Fibroblast of mammary gland (primary cell): ENCODE results near the gene RAN.
A peak's percentile ranks its signal among the peaks of the same experiment; 100 is the strongest.
"Not testable (repeated sequence)": the region's sequence is repeated elsewhere in the genome, so short reads cannot be mapped to it uniquely, and the experiment has no call there.

Source experiments
- DNase-seq: peaks from one replicate; pipeline ENCODE4 v3.0.0-alpha.2; 2010; ENCODE audit warnings: low read depth
- H3K4me3 ChIP-seq: 2 replicates; pipeline ENCODE4 v1.5.1; 2011; ENCODE audit warnings: low read depth, mild to moderate bottlenecking, low read length, moderate library complexity; ENCODE audit not compliant: control insufficient read depth
- CTCF ChIP-seq: conservative IDR thresholded peaks from 2 replicates; pipeline ENCODE4 v1.5.1; 2011; ENCODE audit warnings: low read depth, low read length, inconsistent platforms; ENCODE audit not compliant: control insufficient read depth, insufficient read depth

Gene RAN

DNA sequence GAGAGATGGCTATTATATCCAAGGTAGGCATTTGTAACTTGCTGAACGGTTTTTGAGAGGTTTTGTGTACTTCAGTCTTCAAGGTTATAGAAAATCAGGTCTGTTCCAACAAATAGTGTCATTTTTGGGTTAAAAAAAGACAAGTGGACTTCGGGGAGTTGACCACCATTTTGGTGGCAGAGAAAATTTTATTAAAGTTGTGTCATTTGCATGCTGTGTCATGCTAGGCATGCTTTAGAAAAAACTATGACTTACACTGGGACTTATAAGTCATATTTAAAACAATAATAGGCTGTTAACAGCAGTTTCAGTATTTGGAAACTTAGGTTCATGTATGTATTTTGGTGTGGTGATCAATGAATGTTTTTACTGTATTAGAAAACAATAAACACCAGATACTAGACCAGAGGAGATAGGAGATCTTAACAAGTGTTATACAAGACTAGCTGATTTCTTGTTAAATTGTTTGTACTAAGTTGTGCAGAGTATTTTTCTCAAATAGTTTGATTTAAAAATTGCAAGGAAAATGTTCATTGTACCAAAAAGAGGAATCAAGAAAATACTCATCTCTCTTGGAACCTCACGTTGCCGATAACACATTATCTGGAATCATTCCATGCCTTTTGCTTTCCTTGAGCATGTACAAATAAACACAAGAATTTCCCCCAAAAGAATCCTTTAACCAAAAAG lies 1.4 kb downstream of the RAN start:
- DNase-seq = peak; percentile 12
- no peak for TF ChIP-seq CTCF
- H3K4me3 ChIP-seq = peak overlapping the region; percentile 94

DNA sequence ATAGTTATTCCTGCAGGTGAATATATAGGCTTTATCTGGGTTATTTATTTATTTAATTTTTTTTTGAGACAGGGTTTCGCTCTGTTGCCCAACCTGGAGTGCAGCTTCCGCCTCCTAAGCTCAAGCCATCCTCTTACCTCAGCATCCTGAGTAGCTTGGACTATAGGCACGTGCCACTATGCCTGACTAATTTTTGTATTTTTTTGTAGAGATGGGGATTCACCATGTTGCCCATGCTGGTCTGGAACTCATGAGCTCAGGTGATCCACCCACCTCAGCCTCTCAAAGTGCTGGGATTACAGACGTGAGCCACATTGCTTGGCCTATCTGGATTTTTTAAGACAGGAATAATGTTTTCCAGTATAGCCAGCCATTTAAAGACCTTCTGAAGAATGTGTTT lies 2.0 kb downstream of the RAN start:
- no peak for TF ChIP-seq CTCF
- peak; percentile 7 for DNase-seq
- H3K4me3 ChIP-seq = peak overlapping the region; percentile 94

DNA sequence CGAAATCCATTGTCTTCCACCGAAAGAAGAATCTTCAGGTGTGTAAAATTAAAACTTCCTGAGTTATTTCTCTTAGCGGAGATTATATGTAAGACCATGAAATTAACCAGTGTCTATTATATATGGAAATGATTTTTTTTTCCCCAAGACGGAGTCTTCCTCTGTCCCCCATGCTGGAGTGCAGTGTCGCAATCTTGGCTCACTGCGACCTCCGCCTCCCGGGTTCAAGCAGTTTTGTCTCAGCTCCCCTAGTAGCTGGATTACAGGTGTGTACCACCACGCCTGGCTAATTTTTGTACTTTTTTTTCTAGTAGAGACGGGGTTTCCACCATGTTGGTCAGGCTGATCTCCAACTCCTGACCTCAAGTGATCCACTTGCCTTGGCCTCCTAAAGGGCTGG lies 2.8 kb downstream of the RAN start:
- no peak overlapping the region for H3K4me3 ChIP-seq
- no peak for TF ChIP-seq CTCF
- no peak for DNase-seq

- TF ChIP-seq CTCF = no peak
These were observed 3.3 kb downstream of the RAN start for GRCh38 chr12:130875193-130875592.

GRCh38 chr12:130875708-130876107 lies 3.8 kb downstream of the RAN start:
- H3K4me3 ChIP-seq, DNase-seq: not testable (repeated sequence)

More at GRCh38 chr12:130875193-130875592, 3.3 kb downstream of the RAN start:
- H3K4me3 ChIP-seq = no peak overlapping the region
- no peak for DNase-seq

DNA sequence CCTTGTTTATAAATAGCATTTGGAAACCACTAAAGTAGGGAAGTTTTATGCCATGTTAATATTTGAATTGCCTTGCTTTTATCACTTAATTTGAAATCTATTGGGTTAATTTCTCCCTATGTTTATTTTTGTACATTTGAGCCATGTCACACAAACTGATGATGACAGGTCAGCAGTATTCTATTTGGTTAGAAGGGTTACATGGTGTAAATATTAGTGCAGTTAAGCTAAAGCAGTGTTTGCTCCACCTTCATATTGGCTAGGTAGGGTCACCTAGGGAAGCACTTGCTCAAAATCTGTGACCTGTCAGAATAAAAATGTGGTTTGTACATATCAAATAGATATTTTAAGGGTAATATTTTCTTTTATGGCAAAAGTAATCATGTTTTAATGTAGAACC lies 4.4 kb downstream of the RAN start:
- no peak for DNase-seq
- no peak overlapping the region for H3K4me3 ChIP-seq
- no peak for TF ChIP-seq CTCF

GRCh38 chr12:130876758-130877157 lies 4.9 kb downstream of the RAN start:
- no peak for TF ChIP-seq CTCF
- H3K4me3 ChIP-seq = no peak overlapping the region
- no peak for DNase-seq
